GM18873 (cell line): ENCODE results near the gene FAM25C.
"Not testable (repeated sequence)": the region's sequence is repeated elsewhere in the genome, so short reads cannot be mapped to it uniquely, and the experiment has no call there.

Source experiments
- ATAC-seq: cut with Tn5 transposase; IDR thresholded peaks from one replicate; pipeline ENCODE4 v1.9.1; 2021; ENCODE audit warnings: mild to moderate bottlenecking, moderate library complexity, moderate number of reproducible peaks; ENCODE audit not compliant: unreplicated experiment, low FRiP score

The FAM25C gene

DNA sequence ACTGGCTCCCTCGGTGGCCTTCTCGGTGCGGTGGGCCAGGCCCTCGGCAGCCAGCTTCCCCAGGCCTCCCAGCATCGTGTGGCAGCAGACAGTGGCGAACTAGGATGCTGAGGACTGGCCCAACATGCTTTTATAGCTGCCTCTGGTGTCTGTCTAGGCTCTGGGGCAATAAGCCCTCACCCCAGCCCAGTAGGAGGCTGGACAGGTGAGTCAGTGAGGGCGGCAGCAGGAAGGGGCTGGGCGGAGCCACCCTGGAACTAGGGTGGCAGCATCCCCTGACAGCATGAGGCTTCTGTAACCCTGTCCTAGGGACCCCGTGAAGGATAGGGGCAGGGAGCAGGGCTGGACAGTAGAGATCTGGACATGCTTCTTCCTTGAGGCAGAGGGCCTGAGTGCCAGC is at the start of gene FAM25C:
TSS of gene FAM25C (minus strand) at position 101 of the 400 bp plus-strand sequence. CDS start at position 75, 26 bp downstream.
- ATAC-seq = not testable (repeated sequence)

DNA sequence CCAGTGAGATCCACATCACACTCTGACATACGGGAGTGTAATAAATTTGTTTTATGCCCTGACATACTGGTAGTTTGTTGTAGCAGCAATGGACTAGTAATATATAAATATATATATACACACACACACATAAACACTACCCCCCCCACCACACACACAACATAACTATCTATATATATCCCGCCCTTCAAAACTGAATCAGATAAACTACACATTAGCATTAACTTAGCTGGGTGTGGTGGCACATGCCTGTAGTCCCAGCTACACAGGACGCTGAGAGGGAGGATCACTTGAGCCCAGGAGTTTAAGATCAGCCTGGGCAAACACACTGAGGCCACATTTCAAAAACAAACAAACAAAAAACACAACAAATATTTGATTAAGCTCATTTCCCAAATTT is 45.0 kb upstream of the FAM25C start:
- ATAC-seq = not testable (repeated sequence)

DNA sequence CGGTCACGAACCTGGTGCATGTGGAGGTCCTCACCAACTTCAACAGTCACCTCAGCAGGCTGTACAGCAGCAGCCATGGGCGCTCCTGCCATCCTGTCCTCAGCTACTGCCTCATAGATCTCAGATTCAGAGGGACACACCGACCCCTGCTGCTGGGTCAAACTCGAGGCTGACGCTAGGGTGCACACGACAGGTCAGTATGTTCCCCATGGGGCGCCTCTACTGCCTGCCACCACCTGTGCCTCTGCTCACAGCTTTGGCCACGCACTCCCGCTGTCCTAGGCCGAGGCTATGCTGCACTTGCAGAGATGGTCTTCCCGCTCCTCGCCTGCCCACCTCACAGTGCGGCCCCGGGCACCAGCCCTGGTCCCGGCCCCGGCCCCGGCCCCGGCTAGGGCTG is 31.8 kb upstream of the FAM25C start:
- not testable (repeated sequence) for ATAC-seq

- ATAC-seq = not testable (repeated sequence)
These were observed 2.7 kb upstream of the FAM25C start for GRCh38 chr10:48002306-48002705.

DNA sequence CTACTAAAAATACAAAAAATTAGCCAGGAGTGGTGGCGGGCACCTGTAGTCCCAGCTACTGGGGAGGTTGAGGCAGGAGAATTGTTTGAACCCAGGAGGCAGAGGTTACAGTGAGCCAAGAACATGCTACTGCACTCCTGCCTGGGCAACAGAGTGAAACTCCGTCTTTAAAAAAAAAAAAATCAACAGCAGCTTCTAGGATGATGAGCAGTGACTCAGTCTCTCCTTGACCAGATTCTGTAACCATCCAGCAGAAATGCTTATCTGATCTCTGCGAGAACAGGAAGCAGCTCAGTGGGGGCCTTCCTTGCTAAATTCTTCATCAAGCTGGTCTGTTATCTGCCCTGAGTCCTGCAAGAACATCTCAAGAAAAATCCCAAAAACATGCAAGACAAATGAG is 5.5 kb downstream of the FAM25C start:
- ATAC-seq = not testable (repeated sequence)

DNA sequence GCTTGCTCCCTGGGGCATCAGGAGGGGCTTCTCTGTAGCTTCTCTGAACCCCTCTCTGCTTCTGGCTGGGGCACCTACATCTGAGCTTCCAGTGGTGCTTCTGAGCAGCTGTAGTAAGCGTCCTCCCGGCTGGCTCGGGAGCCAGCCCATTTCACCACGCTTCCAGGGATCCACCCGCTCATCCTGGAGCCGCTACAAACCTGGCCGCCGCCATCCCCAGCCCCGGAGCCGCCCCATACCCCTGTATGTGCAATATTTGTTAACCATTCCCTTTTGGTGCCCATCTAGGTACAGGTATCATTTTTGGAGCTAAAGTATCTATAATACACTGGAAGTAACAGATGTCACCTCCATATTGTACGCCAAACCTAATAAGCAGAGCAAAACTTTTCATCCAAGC is 7.0 kb downstream of the FAM25C start:
- ATAC-seq = not testable (repeated sequence)

DNA sequence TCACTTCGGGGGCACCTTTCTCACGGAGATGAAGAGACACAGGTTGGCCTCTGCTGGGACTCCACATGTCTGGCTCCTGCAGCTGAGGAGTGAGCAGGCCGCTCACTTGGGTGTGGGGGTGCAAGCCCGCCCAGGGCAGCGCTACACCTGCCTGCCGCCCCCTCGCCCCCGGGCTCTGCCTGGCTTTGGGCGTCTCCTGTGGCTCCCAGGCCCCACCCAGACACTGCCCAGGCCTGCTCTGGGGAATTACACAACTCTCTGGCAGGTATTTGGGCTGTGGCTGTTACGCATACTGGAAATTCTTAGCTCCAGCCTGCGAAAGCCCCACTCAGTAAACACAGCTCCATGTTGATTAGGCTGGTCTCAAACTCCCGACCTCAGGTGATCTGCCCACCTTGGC is 7.9 kb downstream of the FAM25C start:
- ATAC-seq = not testable (repeated sequence)

GRCh38 chr10:47990097-47990496 is 9.5 kb downstream of the FAM25C start:
- not testable (repeated sequence) for ATAC-seq

- not testable (repeated sequence) for ATAC-seq
These were observed 10.0 kb downstream of the FAM25C start for GRCh38 chr10:47989542-47989950.

GRCh38 chr10:47988718-47989541 is 10.7 kb downstream of the FAM25C start:
- not testable (repeated sequence) for ATAC-seq

- ATAC-seq = not testable (repeated sequence)
These were observed 11.6 kb downstream of the FAM25C start for GRCh38 chr10:47987952-47988351.

- ATAC-seq = not testable (repeated sequence)
These were observed 13.0 kb downstream of the FAM25C start for GRCh38 chr10:47986413-47987230.

GRCh38 chr10:47975409-47975808 is 24.2 kb downstream of the FAM25C start:
- not testable (repeated sequence) for ATAC-seq

DNA sequence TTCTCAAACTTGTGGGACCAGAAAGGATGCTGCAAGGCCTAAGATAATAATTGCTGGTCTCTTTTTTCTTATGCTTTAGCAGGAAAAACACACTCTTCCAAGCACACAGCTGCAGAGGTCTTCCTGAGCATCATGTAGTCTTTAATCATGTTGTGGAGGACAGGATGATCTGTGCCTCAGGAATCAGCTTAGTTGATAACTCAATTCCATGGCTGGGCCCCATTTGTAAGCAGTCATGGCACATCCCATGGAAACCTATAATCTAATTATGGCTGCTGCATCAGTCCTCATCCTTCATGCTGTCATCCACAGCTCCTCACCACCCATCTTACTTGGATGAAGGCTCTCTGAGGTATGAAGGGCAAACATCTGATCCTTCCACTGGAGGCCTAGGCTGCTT is 26.5 kb downstream of the FAM25C start:
- not testable (repeated sequence) for ATAC-seq

DNA sequence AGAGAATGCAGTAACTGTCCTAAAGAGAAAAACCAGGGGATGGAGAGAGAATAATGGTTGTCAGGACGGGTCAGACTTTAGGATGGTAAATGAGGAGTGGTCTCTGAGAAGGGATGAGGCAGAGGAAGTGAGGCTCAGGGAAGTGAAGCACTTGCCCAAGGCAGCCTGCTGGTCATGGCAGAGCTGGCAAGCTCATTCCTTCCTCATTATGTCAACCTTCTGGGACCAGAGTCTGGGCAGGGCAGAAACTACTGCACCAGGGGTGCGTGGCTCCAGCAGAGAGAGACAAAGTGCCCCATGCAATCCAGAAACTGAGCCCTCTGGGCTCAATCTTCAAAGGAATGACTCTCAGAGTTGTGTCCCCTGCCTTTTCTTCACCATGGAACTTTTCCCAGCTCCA is 27.5 kb downstream of the FAM25C start:
- not testable (repeated sequence) for ATAC-seq

DNA sequence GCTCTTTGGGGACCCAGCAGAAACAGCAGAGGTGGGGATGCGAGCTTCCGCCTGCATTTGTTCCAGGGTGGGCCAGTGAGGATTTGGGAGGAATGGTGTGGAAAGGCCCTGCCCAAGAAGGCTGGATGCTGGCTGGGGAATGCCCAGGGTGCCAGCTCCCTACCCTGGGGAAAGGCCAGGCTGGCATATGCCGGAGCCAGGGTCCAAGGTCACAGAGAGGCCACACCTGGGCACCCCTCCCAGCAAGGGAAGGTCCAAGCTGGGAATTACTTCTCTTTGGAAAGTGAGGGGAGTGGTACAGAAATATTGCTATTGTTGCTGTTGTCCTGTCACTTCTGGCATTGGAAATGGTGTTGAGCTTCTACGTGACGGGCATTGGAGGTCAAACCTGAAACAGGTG is 28.0 kb downstream of the FAM25C start:
- not testable (repeated sequence) for ATAC-seq

GRCh38 chr10:47970047-47970446 is 29.5 kb downstream of the FAM25C start:
- ATAC-seq = not testable (repeated sequence)

DNA sequence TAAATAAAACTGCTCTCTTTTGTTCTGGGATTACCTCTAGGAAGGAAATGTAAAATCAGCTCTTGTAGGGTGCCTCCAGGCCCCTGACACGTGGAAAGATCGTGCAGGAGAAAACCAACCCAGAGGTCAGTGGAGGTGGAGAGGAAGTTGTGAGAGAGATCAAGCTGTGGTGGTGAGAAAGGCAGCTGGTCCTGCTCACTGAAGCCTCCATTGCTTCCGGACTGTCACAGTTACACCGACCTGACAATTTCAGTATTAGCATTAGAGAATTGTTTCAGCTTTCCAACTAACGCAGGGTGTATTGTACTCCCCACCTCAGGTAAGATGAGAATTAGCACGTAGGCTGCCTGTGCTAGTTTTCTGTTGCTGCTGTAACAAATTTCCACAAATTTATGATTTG is 30.6 kb downstream of the FAM25C start:
- peak; percentile 75 for ATAC-seq

DNA sequence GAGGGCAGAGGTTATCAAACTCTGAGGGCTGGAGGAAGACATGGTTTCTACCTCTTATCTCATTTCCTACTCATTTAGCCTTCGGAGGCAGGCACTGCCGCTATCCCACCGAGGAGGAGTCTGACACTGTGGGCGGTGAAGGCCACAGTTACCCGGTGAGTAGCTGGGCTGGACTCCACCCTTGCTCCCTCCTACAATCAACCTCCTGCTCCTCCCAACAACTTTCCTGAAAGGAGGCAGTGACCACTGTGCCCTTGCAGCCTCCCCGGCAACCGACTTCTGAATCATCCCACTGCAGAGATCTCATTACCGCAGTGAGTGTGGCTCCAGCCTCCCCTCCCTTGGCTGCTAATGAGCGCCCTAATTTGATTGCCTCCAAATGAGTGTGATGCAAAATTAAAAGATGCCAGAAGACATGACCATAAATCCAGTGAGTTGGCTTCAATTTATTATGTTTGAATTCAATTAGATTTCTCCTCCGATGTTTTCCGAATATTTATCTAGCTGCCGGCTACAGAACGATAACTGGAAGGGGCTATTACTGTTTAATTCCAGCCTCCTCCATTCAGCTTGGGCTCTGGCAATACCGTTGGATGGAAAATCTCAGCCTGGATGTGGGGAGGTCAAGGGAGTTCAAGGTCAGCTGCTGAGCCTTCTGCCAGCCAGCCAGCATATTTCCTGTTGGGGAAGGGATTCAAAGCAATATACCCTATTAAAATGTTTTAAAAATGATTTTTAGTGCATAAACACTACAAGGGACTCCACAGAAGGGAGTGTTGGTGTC is 35.1 kb downstream of the FAM25C start:
- not testable (repeated sequence) for ATAC-seq

- ATAC-seq = not testable (repeated sequence)
These were observed 36.8 kb downstream of the FAM25C start for GRCh38 chr10:47962785-47963184.
